HepG2 (cell line): ENCODE results near the gene POMP. TPM values are rescaled to one million over a fixed set of nuclear protein-coding genes. Genes with fewer than 3 reads are reported as not detected.

Experiments
- HNRNPLL ChIP-seq: fragments of 200-400 bp; formaldehyde crosslinking; IDR thresholded peaks from 2 replicates; pipeline ENCODE4 v1.6.1; 2017; ENCODE audit warnings: mild to moderate bottlenecking, low read depth, low read length; ENCODE audit not compliant: poor library complexity, severe bottlenecking
- HOXD1 ChIP-seq: sonication (generic); formaldehyde crosslinking; IDR thresholded peaks from 2 replicates; pipeline ENCODE4 v1.5.0; 2020; ENCODE audit warnings: missing genetic modification reagents
- KIAA2018 ChIP-seq: sonication (generic); formaldehyde crosslinking; IDR thresholded peaks from 2 replicates; pipeline ENCODE4 v1.5.0; 2020; ENCODE audit warnings: mild to moderate bottlenecking, missing genetic modification reagents, borderline replicate concordance
- MAFF ChIP-seq: IDR thresholded peaks from 2 replicates; pipeline ENCODE4 v1.6.1; 2011; ENCODE audit warnings: low read depth, low read length, improper control_type of control experiment
- MLLT10 ChIP-seq: sonication (generic); formaldehyde crosslinking; IDR thresholded peaks from 2 replicates; pipeline ENCODE4 v1.4.0; 2020; ENCODE audit warnings: missing genetic modification reagents
- MLX ChIP-seq: IDR thresholded peaks from 2 replicates; pipeline ENCODE4 v1.6.1; 2016
- SATB2 ChIP-seq: sonication (generic); formaldehyde crosslinking; IDR thresholded peaks from 2 replicates; pipeline ENCODE4 v1.5.0; 2020; ENCODE audit warnings: missing genetic modification reagents
- SOX6 ChIP-seq, 2 experiments: fragments of 450-650 bp in 1 of 2; sonication (generic) in 1 of 2; formaldehyde crosslinking in 1 of 2; IDR thresholded peaks; 2 replicates each; pipeline versions ENCODE4 v1.4.0 to v1.6.1; 2017 to 2020; ENCODE audit warnings: antibody characterized with exemption in 1 of 2, mild to moderate bottlenecking in 1 of 2, missing genetic modification reagents in 1 of 2
- TIGD3 ChIP-seq: sonication (generic); formaldehyde crosslinking; IDR thresholded peaks from 2 replicates; pipeline ENCODE4 v1.5.1; 2020; ENCODE audit warnings: mild to moderate bottlenecking, missing genetic modification reagents, borderline replicate concordance
- YEATS2 ChIP-seq: sonication (generic); formaldehyde crosslinking; IDR thresholded peaks from 2 replicates; pipeline ENCODE4 v1.4.0; 2020; ENCODE audit warnings: missing genetic modification reagents, borderline replicate concordance
- ZFP82 ChIP-seq: sonication (generic); formaldehyde crosslinking; IDR thresholded peaks from 2 replicates; pipeline ENCODE4 v1.5.1; 2020; ENCODE audit warnings: mild to moderate bottlenecking, missing genetic modification reagents, borderline replicate concordance
- ZMYM3 ChIP-seq: sonication (generic); formaldehyde crosslinking; IDR thresholded peaks from 2 replicates; pipeline ENCODE4 v1.5.1; 2020; ENCODE audit warnings: mild to moderate bottlenecking, missing genetic modification reagents
- ZNF3 ChIP-seq: IDR thresholded peaks from 2 replicates; pipeline ENCODE4 v1.7.0; 2017; ENCODE audit warnings: inconsistent platforms
- ZNF546 ChIP-seq: sonication (generic); formaldehyde crosslinking; conservative IDR thresholded peaks from 2 replicates; pipeline ENCODE4 v1.8.1; 2023; ENCODE audit warnings: mild to moderate bottlenecking, missing genetic modification reagents
- ZNF737 ChIP-seq: sonication (generic); formaldehyde crosslinking; IDR thresholded peaks from 2 replicates; pipeline ENCODE4 v1.5.0; 2020; ENCODE audit warnings: missing genetic modification reagents, mild to moderate bottlenecking, borderline replicate concordance
- ZNF850 ChIP-seq: sonication (generic); formaldehyde crosslinking; conservative IDR thresholded peaks from 2 replicates; pipeline ENCODE4 v1.9.0; 2021; ENCODE audit warnings: mild to moderate bottlenecking, missing genetic modification reagents
- ZSCAN30 ChIP-seq: sonication (generic); formaldehyde crosslinking; IDR thresholded peaks from 2 replicates; pipeline ENCODE4 v1.5.0; 2020; ENCODE audit warnings: mild to moderate bottlenecking, missing genetic modification reagents
- polyA plus RNA-seq, 8 experiments: library from polyadenylated mRNA; depleted of rRNA in 3 of 8; stranded (reverse) in 7 of 8; unstranded in 1 of 8; fragments of >200 nt; fragmentation: Illumina TruSeq in 4 of 8; extraction: Trizol in 4 of 8; gene quantifications; 2 replicates each; pipeline versions ENCODE4 v1.2.1 to v1.2.3, GENCODE V29; 2011 to 2016; ENCODE audit warnings: low read depth in 4 of 8, missing spikeins in 1 of 8, mixed read lengths in 1 of 8; ENCODE audit not compliant: insufficient read depth in 1 of 8
- total RNA-seq, 5 experiments: library from RNA; depleted of rRNA; stranded (reverse); fragments of >200 nt; fragmentation: Illumina TruSeq; extraction: Trizol; gene quantifications; 2 replicates each; pipeline ENCODE4 v1.2.3, GENCODE V29; 2016; ENCODE audit warnings: low read depth in 1 of 5

The POMP gene
- total and polyA plus RNA-seq, 2 of the 13 experiments (the other 11 are each of a cell fraction or from before 2014, with no cell fraction given), result 30.6 to 118 TPM

DNA sequence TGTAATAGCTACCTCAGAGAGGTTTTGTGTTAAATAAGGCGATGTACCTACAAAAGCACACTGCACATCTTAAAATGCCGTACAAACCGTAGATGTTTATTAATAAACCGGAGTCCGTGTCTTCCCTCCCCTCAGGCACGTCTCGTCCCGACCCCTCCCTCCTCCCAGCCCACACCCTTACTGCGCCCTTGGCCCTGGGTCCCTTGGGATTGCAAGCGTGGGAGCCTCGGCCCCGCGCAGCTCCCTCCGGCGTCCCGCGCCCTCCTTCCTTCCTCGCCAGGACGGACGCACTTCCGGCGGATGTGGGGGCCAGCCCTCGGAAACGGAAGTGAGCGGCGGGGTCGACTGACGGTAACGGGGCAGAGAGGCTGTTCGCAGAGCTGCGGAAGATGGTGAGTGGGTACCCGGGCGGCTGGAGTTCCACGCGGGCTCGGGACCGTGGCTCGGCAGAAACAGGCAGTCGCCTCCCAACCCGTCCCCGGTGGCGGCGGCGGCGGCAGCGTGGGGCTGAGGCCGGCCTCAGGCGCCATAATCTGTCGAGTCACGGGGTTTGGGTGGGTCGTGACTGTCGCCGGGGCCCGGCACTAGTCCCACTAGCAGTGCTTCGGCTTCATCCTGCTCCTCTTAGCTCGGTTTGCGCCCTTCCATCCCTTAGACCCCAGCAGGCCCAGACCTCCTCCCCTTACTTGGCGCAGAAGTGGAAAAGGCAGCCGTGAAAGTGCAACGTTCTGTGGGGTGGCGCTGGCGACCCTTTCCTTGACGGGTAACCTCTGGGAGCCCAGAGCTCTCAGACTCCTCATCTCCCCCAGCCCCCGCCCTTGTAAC lies at the start of gene POMP (continued):
- TF ChIP-seq ZMYM3 (CRISPR knock-in tag), result peak; percentile 56; the same call in 1 of the 2 replicates
- TF ChIP-seq MLLT10 (CRISPR knock-in tag), result no peak
- TF ChIP-seq MAFF, result no peak
- no peak; the same call in 1 of the 2 replicates for TF ChIP-seq MLX (CRISPR knock-in tag)
- TF ChIP-seq ZNF737, result no peak
- 0 out of 2 replicates have a peak, but pooled peaks have one; percentile 67 for TF ChIP-seq HOXD1
- TF ChIP-seq ZNF850, result 0 out of 2 replicates have a peak, but pooled peaks have one; percentile 34
- no peak for TF ChIP-seq ZSCAN30 (CRISPR knock-in tag)
- no peak for TF ChIP-seq SOX6 (IDR thresholded peaks at IDR 0.05)
- no peak for TF ChIP-seq SOX6 (CRISPR knock-in tag; IDR thresholded peaks at IDR 0.05)
- peak; percentile 95 for TF ChIP-seq YEATS2
- TF ChIP-seq HNRNPLL, result peak; percentile 65
- 0 out of 2 replicates have a peak, but pooled peaks have one; percentile 26 for TF ChIP-seq TIGD3 (CRISPR knock-in tag)
- peak; percentile 20; the same call in 1 of the 2 replicates for TF ChIP-seq ZFP82 (CRISPR knock-in tag)
- no peak for TF ChIP-seq SATB2
- TF ChIP-seq KIAA2018, result no peak
- TF ChIP-seq ZNF3, result no peak
- TF ChIP-seq ZNF546 (CRISPR knock-in tag), result no peak
